Epithelial cell of esophagus (primary cell): ENCODE data around the gene TAF6.
A peak's percentile ranks its signal among the peaks of the same experiment; 100 is the strongest.

ENCODE experiments used
- DNase-seq: peaks from one replicate; pipeline ENCODE4 v3.0.0; 2010; ENCODE audit warnings: low read depth
- H3K4me3 ChIP-seq: 2 replicates; pipeline ENCODE4 v1.5.1; 2011; ENCODE audit warnings: mild to moderate bottlenecking, low read length, control low read depth
- TF ChIP-seq, protein P1 (sequence below): IDR thresholded peaks from 2 replicates; pipeline ENCODE4 v1.5.1; 2011; ENCODE audit warnings: low read depth, mild to moderate bottlenecking, low read length, control low read depth, inconsistent platforms; ENCODE audit not compliant: insufficient read depth; ENCODE audit errors: missing control alignments

Gene TAF6

DNA sequence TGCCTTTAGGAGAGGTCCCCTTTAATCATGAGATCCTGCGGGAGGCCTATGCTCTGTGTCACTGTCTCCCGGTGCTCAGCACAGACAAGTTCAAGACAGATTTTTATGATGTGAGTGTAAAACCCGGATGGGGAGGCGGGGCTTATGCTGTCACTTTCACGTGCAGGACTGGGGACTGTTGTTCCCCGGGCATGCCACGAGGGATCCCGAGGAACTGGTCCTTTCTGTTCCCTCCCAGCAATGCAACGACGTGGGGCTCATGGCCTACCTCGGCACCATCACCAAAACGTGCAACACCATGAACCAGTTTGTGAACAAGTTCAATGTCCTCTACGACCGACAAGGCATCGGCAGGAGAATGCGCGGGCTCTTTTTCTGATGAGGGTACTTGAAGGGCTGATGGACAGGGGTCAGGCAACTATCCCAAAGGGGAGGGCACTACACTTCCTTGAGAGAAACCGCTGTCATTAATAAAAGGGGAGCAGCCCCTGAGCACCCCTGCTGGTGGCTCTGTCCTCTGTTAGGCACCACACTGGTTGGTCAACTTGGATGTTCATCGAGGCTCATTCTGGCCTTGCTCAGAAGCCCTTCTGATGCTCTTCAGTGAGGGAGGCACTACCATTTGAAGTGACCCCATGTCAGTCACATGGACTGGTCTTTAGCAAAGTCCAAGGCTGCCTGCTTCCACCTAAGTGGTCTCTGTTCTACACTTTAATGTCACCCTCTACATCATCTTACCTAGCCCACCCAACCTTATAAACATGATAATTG lies 27.6 kb downstream of the TAF6 start:
- peak; percentile 48 for DNase-seq
- no peak overlapping the region for H3K4me3 ChIP-seq
- TF ChIP-seq, protein P1, sequence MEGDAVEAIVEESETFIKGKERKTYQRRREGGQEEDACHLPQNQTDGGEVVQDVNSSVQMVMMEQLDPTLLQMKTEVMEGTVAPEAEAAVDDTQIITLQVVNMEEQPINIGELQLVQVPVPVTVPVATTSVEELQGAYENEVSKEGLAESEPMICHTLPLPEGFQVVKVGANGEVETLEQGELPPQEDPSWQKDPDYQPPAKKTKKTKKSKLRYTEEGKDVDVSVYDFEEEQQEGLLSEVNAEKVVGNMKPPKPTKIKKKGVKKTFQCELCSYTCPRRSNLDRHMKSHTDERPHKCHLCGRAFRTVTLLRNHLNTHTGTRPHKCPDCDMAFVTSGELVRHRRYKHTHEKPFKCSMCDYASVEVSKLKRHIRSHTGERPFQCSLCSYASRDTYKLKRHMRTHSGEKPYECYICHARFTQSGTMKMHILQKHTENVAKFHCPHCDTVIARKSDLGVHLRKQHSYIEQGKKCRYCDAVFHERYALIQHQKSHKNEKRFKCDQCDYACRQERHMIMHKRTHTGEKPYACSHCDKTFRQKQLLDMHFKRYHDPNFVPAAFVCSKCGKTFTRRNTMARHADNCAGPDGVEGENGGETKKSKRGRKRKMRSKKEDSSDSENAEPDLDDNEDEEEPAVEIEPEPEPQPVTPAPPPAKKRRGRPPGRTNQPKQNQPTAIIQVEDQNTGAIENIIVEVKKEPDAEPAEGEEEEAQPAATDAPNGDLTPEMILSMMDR, result peak; percentile 21

- no peak for DNase-seq
- TF ChIP-seq, protein P1, result no peak
- no peak overlapping the region for H3K4me3 ChIP-seq
These were observed 28.4 kb downstream of the TAF6 start for GRCh38 chr7:100090527-100091410.

GRCh38 chr7:100089458-100090196 lies 29.5 kb downstream of the TAF6 start:
- peak overlapping the region; percentile 93 for H3K4me3 ChIP-seq
- peak; percentile 15 for DNase-seq
- TF ChIP-seq, protein P1, result no peak

DNA sequence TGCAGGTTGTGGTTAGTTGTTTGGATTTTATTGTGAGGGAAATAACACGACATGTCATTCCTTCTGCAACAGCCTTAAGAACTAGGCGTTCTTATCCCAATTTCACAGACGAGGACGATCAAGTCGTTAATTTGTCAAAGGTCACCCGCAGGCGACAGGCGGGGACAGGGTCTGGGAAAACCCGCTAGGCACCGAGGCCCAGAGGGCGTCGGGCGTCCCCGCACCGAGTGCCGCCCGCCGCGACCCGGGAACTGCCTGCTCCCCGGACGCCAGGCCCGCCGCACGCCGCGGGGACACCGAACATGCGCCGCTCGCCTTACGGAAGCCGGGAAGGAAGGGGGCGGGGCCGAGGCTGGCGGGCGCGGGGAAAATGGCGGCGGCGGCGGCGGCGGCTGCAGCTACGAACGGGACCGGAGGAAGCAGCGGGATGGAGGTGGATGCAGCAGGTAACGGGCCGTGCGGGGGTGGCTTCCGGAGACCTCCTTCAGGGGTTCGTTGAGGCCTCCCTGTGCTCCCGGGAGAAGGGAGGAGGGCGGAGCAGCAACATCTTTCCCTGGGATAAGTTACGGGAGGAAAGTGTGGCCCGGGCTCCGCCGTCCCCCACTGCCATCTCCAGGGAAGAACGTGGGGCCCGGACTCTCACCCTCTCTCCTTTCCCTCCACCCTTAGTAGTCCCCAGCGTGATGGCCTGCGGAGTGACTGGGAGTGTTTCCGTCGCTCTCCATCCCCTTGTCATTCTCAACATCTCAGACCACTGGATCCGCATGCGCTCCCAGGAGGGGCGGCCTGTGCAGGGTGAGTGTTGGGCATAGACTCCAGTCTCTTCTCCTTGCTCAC lies 30.3 kb downstream of the TAF6 start, which contains the start of gene COPS6:
COPS6 (plus strand) TSS at position 349 of the 837 bp plus-strand sequence; CDS start at position 371, 22 bp downstream.
- peak within 1 kb of the TSS; percentile 93 for H3K4me3 ChIP-seq
- TF ChIP-seq, protein P1, result no peak
- peak; percentile 82 for DNase-seq

DNA sequence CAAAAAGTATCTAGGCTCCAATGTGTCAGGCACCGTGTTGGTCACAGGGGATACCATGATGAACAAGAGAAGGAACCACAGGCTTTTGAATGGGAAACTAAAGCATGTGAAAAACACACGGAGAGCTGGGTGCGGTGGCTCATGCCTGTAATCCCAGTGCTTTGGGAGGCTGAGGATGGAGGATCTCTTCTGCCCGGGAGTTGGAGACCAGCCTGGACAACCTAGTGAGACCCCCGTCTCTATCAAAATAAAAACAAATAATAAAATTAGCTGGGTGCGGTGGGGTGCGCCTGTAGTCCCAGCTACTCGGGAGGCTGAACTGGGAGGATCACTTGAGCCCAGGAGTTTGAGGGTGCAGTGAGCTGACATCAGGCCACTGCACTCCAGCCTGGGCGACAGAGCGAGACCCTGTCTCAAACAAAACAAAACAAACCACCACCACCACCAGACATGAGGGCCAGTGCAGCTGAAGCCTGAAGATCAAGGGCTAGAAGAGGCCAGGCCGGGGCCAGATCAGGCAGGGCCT lies 31.0 kb downstream of the TAF6 start:
- peak overlapping the region; percentile 93 for H3K4me3 ChIP-seq
- TF ChIP-seq, protein P1, result no peak
- DNase-seq, result no peak

DNA sequence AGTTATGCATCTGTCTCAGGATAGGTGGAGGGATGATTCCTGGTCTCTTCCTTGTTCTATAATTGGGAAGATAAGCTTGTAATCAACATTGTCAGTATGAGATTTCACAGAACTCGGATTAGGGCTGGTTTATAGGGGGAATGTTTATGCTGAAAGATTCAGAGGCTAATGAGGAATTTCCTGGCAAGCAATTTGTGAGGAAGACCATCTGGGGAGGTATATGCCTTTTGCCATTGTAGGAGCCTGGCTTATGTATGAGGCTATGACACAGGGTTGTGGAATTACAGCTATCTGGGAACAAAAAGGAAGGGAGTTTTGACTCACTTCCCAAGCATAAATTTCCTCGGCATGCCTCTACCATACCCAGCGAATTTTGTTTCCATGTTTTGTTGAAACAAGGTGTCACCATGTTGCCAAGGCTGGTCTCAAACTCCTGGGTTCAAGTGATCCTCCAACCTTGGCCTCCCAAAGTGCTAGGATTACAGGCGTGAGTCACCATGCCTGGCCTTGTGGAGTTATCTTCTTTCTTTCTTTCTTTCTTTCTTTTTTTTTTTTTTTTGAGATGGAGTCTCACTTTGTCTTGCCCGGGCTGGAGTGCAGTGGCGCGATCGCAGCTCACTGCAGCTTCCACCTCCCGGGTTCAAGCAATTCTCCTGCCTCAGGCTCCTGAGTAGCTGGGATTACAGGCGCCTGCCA lies 32.0 kb downstream of the TAF6 start:
- peak; percentile 86 for DNase-seq
- H3K4me3 ChIP-seq, result no peak overlapping the region
- TF ChIP-seq, protein P1, result no peak
